Kidney glomerular epithelial cell (primary cell): ENCODE data around the gene SP9.

Source experiments
- DNase-seq: peaks from one replicate; lab custom pipeline; 2025; lab: John Stamatoyannopoulos, UW

The SP9 gene

DNA sequence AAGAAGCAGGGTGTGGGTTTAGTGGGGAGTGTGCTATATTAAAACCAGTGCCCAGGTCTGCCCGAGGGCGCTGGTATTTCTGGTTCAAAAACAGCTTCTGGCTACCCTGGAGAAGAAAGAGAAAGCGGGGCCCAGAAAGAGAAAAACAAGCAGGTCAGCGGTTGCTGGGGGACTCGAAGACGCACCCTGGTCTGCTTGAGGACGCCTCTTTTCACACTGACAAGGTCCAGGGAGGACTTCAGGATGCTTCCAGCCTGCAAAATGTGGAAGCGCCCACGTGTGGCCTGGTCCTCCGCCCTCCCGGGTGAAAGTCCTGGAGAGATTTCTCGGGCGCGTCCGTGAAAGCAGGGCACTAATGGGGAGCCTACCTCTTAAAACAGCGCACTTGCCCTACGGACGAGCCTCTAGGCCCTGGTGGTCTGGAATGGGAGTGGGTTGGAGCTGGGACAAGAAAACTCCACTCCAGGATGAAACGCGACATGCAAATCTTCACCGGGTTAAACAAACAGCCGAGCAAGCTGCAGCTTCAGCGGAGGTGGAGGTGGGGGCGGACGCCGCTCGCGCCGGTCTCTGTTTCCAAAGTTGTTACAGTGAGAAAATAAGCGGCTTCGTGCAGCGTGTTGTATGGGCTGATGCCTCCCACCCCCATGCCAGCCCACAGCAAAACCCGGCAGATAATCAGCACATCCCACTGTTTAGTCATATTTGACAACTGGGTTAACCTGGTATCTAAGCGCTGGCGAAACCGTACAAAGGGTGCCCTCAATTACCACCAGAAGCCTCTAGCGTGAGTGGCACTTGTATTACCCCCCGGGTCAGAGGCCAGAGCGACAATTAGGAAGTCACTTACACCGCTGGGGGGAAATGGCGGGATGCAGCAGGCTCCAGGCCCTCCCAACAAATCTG, 1.1 kb upstream of the SP9 start:
- no peak for DNase-seq

DNA sequence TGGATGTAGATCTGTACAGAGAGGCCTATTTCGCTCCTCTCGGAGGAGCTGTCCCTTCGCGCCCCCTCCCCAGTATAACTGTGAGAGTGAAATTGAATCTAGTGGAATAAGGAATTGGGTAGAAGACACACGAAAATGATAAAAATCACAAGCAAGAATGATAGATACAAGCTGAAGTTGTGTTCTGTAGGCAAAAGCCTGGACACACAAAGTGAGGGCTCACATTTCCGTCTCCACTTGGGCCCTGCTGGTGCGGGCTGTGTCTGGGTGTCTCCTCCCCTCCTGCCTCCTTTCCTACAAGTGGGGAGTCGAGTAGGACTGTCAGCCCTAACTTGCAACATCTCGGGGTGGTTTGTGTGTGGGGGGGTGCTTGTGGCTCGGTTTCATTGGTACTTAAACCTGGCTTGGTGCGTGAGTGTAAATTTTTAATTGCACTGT, 457 bp upstream of the SP9 start:
- DNase-seq: no peak

DNA sequence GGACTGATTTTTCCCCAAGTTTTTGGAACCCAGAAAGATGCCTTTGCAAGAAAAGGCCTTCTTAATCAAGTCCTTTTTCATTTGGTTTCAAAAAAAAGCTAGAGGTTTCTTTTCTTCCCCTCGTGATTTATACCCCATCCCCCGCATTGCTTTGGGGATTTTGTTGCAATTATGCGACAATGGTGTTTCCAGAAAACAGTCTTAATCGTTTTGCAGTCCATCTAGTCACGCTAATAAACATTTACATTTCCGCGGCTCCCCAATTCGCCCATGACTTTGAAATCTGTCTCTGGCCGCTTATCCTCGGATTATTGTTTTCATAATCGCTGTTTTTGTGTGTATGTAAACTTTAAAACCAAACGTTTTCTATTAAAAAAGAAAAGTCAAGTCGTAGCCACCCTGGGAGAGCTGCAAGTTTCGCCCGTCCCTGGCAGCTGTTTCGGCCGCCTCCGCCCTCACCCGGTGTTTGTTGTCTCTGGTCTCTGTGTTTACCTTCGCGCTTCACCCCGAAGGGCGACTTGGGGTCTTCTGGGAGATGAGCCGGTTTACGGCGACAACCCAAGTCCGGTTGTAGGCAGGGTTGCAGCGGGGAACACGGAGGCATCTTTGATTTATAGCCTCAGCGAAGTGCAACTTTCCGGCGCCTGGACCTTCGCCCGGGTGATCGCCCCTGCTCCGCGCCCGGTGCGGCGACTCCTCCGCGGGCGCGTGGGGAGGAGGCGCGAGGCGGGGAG, 667 bp downstream of the SP9 start:
- DNase-seq: no peak

DNA sequence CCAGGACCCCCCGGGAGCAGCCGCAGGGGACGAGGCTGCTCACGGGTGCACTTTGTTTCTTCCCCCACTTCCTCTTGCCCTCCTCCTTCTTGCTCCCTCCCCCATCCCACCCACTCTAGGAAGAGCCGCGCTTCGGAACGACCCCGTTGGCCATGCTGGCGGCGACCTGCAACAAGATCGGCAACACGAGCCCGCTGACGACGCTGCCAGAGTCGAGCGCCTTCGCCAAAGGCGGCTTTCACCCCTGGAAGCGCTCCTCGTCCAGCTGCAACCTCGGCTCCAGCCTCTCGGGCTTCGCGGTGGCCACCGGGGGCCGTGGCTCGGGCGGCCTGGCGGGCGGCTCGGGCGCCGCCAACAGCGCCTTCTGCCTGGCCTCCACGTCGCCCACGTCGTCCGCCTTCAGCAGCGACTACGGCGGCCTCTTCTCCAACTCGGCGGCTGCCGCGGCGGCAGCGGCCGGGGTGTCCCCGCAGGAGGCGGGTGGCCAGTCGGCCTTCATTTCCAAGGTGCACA, 1.3 kb downstream of the SP9 start:
- no peak for DNase-seq

DNA sequence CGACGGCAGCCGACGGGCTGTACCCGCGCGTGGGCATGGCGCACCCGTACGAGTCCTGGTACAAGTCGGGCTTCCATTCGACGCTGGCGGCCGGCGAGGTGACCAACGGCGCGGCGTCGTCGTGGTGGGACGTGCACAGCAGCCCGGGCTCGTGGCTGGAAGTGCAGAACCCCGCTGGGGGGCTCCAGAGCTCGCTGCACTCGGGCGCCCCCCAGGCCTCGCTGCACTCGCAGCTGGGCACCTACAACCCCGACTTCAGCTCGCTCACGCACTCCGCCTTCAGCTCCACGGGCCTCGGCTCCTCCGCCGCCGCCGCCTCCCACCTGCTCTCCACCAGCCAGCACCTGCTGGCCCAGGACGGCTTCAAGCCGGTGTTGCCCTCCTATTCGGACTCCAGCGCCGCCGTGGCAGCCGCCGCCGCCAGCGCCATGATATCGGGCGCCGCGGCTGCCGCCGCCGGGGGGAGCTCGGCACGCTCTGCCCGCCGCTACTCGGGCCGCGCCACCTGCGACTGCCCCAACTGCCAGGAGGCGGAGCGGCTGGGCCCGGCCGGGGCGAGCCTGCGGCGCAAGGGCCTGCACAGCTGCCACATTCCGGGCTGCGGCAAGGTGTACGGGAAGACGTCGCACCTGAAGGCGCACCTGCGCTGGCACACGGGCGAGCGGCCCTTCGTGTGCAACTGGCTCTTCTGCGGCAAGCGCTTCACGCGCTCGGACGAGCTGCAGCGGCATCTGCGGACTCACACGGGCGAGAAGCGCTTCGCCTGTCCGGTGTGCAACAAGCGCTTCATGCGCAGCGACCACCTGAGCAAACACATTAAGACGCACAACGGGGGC, 2.0 kb downstream of the SP9 start:
- DNase-seq: no peak

DNA sequence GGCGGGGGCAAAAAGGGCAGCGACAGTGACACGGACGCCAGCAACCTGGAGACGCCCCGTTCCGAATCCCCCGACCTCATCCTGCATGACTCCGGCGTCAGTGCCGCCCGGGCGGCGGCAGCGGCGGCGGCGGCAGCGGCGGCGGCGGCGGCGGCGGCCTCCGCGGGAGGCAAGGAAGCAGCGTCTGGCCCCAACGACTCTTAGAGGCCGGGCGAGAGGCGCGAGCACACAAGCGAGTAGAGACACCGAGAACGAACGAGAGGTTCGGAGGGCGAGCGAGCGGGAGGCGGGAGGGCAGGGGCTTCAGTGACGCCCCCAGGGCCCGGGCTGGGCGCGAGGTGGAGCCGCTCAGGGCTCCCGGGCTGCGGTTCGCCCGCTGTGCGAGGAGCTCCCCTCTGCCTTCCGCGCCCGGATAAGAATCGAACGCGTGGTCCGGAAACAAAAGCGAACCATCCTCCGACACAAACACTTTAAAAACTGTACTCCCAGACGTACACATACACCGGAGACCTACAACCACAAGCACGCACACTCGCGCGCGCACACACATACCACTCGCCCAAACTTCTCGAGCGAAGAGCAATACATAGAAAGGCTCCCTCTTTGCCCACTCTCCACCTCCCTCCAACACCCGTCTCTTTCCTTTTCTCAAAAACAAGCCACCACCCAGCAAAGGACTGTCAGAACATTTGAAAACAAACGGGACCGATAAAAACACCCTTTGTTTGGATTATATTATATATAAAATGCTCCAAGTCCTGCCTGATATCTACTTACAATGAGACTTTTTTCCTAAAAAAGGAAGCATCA, 2.8 kb downstream of the SP9 start:
- DNase-seq: no peak

DNA sequence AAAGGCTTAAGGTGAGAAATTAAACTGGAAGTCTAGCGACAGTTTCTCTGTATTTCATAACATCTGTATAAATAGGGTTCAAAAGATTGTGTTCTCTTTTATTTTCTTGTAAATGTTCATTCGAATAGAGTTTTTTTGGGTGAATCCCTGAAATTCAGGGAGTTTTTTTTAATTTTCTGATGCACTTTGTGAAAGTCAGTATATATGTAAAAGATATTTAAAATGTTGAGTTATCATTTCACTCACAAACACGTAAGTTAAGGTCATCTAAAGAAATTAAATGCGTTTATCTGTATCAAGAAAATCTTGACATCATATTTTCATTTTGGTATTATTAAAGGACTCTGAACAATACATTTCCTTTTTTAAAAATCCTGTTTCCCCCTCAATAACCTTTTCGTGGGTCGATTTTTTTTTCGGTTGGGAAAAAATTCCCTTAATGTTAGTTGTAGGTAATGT, 3.4 kb downstream of the SP9 start:
- no peak for DNase-seq

DNA sequence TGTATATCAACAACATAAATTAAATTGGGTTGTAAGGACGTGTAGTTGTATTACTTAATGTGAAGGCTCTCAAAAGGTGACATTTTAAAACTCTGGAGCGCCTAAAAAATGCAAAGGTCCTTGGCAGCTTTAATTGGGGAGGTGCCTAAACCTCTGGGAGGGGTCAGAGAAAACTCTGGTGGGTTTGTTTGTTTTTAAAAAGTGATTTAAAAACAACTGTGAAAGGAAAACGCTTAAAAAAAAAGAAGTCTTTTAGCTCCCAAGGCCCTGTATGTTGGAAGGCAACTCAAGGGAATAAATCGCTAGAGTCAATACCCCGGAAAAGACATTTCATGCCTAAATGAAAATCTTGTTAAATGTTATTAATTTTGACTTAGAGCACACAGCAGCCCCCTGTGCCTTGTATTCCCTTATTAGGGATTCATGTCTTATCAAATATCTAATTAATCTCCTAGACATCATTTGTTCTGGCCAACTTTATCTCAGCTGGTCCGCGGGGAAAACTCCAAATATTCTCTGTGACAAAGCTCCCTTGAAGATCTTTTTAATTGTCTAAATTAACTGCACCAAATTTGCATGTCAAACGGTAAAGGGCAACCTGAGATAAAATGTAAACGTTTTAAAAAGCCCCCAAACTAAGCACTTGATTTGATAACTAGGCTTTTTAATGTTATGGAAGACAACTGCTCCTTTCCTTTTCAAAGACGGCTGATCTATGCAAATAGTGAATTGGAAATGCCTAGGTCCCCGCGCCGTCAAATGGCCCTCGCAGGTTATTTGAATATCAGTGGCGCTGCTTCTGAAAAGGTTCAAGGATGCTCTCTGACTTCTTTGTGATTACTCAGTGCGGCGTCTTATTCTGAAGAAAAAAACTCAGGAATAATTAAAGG, 4.2 kb downstream of the SP9 start:
- DNase-seq: no peak

DNA sequence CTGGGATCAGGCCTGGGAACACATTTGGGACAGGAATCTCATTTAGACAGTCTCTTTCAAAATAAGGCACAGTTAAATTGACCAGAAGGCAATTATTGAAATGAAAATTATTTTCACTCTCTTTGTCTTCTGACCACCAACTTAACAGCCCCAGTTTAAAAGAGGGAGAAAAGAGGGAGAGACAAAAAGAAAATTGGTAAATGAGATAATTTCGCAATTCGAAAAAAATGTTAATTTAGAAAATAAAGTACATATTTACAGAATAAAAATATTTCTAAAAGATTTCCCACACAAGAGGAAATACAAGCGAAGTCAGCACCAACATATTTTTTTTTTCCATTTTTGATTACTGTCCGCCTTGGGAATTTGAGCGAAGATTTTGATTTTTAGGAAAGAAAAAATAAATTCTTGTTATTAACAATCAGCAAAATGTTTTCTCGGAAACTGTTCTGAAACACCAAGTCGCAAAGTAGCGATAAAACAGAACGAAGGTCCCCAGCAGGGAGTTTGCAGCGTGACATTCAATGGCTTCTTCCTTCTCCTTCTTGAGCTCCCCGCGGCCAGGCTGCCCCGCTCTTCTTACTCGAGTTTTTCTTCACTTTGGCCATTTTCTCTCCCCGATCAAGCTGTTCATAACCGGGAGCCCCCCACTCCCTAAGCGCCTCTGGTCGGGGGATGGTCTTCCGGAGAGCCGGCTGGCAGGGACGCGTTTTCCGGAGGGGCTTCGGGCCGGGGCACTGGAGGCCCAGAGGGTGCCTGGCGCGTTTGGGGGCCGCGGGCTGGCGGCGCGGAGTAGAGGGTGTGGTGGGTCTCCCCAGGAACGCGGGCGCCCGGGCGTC, 5.0 kb downstream of the SP9 start:
- no peak for DNase-seq

DNA sequence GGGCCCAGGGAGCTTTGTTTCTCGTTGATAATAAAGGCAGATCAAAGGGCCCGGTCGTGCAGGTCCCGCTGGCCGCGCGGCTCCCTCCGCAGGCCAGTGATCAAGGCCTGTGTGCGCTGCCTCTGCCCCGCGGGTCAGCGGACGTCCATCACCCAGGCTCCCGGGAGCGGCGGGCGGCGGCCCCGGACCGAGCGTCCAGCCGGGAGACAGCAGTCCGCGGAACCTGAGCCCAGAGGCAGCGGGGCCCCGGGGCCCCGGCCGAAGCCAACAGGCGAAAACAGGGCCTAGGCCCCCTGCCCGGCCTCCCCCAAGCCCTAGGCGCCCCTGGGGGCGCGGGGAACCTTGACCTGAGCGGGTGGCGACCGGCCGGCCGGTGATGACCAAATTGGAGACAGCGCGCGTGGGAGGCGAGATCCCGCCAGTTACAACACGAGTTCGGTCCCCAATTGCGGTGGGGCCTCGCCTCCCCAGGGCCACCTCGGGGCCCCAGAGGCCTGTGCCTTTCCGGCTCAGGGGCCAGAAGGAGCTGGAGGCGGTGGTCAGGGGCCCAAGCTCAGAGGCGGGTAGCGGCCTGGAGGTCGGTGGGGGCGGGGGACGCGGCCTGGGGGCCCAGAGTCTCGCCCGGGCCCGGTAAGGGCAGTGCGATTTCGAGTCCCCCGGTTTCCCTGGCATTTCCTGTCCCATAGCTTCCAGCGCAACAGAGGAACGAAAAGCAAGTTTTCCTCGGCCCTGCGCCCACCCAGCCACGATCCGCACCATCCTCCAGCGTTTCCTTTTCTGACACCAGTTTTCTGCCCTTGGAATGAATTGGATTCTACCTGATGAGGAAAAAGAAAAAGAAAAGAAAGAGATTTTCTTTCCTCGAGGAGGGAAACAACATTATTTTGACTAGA, 5.9 kb downstream of the SP9 start:
- no peak for DNase-seq

DNA sequence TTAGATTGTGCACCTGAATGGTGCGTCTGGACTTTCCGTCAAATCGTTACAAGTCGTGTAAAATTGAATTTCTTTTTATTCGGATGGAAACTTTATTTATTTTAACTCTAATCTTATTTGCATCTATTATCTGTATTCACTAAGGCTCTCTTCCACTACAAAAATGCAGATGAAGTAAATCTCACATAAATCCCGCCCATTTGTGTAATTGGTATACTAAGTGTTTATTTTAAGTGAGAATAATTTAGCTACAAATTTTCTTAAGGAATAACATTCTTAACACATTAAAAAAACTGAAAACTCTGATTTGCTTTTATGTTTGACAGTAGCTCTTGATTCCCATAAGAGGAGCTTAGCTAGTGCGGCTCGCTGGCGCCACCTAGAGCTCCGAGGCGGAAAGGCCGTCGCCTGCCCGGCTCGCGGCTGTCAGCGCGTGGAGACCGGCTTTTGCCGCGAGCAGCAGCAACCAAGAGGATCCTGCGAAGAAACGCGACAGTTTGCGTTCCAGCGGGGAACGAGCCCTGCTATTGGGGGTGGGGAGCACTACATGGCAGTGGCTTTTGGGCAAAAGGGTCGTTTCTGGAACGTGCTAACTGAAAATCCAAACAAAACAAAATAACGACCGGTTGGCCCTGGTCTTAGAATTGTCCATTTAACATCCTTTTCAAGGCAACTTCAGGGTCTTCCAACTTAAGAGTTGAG, 6.7 kb downstream of the SP9 start:
- DNase-seq: peak; percentile 58

DNA sequence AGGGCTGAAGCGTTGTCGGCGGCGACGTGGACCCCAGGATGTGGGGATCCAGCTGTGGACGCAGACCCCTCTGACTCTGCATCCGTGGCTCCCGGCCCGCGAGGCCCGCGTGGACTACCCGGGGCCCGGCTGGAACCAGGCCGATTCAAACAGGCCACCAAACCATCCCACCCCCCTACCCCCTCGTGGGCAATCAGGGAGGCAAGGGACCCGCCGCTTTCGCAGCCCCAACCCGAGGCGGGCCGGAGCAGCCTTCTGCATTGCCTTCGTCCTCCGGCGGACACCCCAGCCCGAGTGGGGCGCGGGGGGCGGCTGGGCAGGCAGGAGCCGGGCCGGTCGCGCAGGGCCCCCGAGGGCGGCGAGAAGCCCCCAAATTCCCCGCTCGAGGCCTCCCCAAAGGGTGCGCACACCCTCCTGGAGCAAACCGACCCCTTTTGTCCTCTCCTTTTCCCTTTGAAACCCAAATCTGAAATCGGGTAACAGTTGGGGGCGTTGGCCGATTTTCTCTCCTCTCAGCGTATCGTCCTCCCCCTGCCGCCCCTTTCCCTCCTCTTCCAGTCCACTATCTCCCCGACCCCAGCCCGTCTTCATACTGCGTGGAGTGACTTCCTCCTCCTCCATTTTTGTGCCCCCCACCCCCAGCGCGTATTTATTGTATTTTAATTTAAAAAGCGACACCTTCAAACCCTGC, 7.4 kb downstream of the SP9 start:
- no peak for DNase-seq

DNA sequence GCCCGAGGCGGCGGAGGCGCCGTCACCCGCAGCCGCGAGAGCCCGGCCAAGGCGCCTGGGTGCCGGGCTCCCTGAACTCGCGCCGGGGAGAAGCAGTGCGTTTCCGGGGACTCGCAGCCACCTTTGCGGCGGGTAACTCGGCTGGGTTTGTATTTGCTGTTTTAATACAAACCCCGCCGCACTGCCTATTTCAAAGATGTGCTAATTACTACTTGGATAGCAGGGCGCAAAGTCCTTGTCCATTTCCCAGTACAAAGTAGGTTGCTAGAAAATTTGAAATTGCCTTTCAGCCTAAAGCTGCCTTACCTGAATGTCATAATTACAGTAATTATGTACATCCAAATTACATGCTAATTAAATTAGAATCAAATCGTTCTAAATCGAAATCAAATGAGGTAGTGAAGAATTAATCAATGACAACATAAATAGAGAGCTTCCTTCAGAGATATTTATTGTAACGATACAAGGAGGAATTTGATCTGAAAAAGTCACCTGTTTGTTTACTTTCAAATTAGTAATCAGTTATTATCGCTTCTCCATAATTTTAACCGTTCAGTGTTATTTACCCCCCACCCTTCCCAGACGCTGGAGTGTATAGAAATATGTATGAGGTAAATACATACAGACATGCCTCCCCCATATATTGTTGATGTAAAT, 8.1 kb downstream of the SP9 start:
- no peak for DNase-seq

DNA sequence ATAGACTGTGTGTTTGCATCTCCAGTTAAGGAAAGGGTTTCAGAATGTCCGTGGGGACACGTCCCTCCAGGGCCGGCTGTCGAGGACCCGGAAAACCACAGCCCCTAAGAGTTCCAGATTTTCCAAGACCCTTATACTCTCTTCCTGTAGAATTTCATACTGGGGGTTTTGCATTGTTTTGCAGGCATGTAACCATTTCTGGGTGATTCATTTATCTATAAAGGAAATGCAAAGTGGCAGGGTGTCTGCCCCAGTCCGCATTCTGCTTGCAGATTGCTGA, 8.5 kb downstream of the SP9 start:
- DNase-seq: no peak

DNA sequence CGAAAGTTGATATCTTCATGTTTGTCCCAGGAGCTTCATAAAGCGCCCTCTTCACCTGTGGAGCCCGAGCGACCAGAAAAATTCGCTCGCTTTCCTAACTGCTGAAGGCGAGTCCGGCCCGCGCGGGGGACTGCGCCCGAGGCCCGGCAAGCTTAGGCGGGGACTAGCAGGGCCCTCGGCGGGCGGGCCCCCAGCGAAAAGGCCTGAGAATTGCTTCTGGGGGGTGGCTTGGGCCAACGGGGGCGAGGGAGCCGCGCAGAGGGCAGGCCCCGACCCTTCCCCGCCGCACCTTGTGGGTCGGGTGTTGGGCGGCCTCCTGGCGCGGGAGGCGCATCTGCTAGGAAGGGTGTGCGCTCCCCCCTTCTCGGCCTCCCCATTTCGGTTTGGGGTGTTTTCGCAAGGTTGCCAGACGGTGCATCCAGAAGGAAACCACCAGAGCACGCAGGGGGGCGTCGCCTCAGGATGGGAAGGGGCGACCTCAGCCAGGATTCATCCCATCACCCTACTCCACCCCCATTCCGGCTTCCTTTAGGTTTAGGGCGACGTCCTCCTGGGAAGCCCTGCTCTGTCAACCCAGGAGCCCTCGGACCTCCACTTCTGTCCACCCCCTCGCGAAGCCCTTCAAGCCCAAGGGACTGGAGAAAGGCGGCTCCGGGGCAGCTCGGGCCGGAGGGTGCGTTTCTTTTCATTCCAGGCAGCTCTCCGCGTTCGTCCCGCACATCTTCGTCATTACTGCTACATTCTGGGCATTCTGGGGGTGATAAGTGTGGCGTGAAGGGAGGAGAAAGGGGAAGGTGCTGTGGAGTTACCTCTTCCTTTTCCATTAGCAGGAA, 9.1 kb downstream of the SP9 start:
- DNase-seq: no peak
